HL-60 (cell line): Measurements from ENCODE around the gene NET1.

Source experiments
- POLR2AphosphoS5 ChIP-seq: IDR thresholded peaks from 2 replicates; pipeline ENCODE4 v1.6.1; 2012; ENCODE audit warnings: low read depth
- SPI1 ChIP-seq: IDR thresholded peaks from 2 replicates; pipeline ENCODE4 v1.6.1; 2012; ENCODE audit warnings: low read depth, mild to moderate bottlenecking, borderline replicate concordance
- TF ChIP-seq, protein P1 (sequence below): IDR thresholded peaks from one replicate; pipeline ENCODE4 v1.5.1; 2011; ENCODE audit warnings: low read length, control low read depth, inconsistent platforms; ENCODE audit not compliant: insufficient read depth

DNA sequence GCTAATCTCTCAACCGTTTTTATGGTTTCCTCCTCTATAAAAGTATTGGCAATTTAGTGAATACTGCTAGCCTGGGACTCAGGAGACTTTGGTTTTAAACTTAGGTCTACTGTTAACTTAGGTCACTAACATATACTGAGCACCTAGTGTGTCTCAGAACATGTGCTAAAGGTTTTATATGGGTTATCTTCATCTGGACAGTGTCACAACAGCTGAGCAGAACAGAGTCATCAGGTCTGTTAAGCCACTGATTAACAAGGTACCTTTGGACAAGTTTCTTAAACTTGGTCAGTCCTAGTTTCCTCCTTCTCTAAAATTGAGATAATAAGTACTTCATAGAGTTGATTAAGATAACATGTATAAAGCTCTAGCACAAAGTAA, 30.6 kb downstream of the NET1 start:
- TF ChIP-seq SPI1 (no peak), POLR2AphosphoS5 (no peak)
- TF ChIP-seq, protein P1, sequence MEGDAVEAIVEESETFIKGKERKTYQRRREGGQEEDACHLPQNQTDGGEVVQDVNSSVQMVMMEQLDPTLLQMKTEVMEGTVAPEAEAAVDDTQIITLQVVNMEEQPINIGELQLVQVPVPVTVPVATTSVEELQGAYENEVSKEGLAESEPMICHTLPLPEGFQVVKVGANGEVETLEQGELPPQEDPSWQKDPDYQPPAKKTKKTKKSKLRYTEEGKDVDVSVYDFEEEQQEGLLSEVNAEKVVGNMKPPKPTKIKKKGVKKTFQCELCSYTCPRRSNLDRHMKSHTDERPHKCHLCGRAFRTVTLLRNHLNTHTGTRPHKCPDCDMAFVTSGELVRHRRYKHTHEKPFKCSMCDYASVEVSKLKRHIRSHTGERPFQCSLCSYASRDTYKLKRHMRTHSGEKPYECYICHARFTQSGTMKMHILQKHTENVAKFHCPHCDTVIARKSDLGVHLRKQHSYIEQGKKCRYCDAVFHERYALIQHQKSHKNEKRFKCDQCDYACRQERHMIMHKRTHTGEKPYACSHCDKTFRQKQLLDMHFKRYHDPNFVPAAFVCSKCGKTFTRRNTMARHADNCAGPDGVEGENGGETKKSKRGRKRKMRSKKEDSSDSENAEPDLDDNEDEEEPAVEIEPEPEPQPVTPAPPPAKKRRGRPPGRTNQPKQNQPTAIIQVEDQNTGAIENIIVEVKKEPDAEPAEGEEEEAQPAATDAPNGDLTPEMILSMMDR, result no peak
